ENCODE measurements around the gene REV3L.

The REV3L gene

DNA sequence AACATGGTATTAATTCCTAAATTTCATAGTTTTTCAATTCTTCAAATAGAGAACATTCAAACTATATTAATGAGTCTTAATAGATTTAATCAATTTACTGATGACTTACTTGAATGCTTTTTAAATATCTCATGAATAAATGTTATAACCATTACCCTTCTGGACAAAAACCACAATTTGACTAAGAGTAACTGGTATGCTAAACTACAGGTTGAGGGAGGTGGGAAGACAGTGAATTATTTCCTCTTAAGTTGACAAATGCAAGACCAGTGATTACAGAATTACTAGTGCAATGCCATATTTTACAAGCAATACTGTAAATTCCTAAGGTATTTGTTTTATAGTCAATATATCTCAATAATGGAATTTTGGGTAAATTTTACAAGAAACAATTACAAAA lies 65.1 kb downstream of the REV3L start:
- DNase-seq = no peak

DNA sequence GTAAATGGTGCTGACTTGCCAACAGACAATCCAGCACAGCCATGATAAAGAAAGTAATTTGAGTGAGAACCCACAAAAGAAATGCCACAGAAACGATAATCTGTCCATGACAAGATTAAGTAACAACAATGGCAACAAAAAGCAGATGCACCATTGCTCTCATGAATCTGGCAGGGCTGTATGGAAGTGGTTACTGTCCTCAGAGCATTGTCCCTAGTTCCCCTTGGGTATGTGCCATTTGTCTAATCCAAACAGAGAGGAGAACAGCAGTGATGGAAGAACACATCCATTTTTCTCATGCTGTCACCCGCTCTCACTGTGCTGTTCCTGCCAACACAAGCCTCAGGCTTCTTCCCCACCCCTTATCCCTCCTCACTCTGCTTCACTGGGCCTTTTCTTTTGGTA lies 65.8 kb downstream of the REV3L start:
- peak; percentile 75 for DNase-seq

DNA sequence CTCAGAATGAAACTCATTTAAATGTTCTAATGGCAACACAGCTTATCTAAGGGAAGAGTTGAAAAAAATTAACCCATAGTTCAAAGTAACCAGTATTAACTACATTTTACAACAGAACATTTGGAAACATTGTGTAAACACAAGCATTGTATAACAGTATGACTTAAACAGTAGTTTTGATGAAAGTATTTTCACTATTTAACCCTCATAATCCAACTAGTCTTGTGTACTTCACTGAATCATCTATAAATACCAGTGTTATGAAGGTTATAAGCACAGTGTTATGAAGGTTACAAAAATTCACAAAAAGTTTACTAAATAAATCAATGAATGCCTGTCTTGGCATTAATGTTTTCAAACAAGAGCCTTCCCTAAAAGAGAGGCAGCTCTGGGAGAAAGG lies 66.5 kb downstream of the REV3L start:
- DNase-seq = no peak

DNA sequence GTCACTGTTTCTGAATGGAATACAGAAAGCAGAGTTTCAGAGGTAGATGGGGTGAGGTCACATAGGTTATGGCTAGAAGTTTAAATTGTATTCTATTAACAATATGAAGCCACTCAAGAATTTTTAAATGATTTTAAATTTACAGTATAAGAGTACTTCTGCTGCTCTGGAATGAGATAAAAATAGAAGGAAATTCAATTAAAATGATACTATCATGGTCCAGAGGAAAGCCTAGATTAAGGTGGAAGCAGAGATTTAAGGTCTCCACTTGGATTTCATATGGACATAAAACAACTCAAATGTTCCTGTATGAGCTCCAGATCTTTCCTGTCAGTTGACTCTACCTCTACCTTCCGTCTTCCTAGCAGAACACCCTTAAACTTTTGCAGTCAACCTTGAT lies 68.6 kb downstream of the REV3L start:
- no peak for DNase-seq

DNA sequence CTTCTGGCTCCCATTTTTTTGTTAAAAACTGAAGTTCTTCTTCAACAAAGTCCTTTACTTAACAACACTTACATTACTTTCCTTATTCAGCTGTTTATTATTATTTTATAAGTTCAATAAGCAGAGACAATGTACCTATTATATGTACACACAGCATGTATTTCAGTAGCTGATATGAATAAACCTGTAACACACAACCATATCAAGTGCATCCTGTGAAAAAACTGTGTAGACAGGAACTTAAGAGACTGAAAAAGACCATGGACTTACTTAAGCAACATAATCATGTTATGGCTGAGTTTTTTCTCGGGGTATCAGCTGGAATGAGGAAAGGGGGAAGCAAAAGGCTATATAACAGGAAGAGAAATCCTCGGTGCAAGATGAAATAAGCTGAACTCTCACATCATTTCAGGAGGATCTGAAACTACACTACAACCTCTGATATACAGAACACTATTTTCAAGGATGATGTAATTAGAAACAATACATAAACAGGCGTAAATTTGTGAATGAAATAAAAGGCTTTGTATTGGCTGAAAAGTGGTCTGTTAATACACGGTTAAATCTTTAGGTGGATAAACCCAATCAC lies 70.9 kb downstream of the REV3L start:
- DNase-seq = no peak

DNA sequence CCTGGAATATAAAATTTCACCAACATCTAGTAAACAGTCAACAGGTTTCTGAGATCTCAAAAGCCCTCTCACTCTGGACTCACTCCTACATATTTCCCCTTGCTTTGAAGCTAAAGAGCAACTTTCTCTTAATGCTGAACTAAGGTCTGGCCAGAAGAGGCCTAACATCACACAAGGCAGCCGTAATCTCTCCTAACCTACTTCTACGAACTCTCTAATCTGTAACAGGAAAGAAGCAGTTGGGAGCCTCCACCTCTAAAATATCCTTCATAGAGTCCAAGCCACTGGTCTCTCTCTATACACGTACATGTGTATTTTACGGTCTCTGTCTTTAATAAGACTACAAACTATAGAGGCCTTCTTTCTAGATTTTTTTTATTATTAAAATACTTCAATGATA lies 72.0 kb downstream of the REV3L start:
- no peak for DNase-seq

DNA sequence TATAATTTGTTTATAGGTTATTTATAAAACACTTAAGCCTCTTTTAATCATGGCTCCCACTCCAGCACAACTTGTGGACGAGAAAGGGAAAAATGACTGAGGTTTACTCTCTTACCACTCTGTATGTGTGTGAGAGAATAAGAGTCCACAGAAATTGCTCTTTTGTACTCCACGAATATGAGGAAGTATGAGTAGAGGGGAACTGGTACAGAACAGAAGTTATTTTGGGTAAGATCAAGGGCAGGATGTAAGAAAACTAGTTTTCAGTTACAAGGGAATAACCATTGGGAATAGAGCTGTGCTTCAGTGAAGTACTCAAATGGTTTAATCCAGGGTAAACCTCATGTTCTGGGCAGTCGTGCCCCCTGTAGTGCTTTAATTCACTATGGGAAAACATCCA lies 72.6 kb downstream of the REV3L start:
- no peak for DNase-seq

DNA sequence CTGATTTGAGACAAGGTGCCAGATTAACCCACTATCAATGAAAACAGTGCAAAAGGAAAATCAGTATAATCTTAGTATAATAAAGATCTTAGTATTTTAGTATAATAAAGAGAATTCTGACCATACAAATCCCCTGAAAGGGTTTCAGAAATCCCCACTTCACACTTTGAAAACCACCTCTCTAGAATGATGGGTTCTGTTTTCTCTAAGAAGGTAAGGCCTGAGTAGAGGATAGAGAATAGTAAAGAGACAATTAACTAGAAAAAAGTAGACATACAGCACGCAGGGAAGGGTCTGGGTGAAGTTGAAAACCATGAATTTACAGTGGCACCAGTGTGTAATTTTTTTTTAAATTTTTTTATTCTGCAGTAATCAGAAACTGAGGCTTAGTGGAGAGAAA lies 73.6 kb downstream of the REV3L start:
- DNase-seq = no peak

DNA sequence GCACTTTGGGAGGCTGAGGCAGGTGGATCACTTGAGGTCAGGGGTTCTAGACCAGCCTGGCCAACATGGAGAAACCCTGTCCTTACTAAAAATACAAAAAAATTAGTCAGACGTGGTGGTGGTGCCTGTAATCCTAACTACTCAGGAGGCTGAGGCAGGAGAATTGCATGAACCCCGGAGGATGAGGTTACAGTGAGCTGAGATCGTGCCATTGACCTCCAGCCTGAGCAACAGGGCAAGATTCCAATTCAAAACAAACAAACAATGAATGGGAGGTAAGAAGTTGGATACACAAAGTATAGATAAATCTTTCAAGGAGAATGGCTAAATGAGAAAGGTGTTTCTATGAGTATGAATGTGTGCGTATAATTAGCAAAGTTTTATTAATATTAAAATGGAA lies 75.3 kb downstream of the REV3L start:
- DNase-seq = no peak

DNA sequence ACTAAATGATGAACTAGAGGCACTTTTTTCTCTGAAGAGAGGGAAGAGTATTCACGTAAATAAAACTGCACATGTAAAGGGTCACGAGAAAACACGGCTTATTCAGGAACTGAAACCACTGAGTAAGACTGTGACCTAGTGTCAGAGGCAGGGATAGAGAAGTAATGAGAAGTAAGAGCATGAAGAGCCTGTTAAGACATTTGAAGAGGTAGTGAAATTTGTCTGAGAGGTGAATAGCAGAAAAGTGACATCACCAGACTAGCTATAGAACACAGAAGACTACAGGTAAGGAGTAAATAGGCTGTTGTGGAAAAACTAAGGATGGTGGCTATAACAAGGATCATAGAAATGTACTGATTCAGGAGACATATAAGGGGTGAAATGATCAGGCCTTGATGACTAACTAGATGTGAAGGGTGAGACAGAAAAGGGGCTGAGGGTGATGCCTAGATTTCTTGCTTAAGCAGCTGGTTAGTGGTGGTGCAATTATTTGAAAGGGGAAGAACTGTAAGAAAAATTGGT lies 76.8 kb downstream of the REV3L start:
- no peak for DNase-seq

DNA sequence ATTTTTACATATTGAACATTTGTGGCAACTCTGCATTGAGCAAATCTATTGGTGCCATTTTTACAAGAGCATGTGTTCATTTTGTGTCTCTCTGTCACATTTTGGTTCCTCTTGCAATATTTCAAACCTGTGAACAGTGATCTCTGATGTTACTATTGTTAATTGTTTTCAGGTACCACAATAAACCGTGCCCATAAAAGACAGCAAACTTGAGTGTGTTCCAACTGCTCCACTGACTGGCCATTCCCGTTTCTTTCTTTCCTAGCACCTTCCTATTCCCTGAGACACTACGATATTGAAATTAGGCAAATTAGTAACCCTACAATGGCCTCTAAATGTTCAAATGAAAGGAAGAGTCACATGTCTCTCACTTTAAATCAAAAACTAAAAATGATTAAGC lies 79.6 kb downstream of the REV3L start:
- no peak for DNase-seq

DNA sequence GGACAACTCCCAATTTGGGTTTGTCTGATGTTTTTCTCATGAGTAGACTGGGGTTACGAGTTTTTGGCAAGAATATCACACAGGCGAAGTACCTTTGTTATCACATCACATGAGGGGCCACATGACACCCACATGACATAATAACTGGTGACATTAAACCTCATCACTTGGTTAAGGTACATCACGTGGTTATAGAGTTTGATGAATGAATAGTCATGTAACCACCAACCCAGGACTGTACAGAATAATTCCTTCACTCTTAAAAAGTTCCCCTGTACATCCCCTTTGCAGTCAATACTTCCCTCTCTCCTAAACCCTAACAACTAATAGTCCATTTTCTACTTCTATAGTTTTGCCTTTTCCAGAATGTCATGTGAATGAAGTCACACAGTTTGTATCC lies 83.4 kb downstream of the REV3L start:
- no peak for DNase-seq

DNA sequence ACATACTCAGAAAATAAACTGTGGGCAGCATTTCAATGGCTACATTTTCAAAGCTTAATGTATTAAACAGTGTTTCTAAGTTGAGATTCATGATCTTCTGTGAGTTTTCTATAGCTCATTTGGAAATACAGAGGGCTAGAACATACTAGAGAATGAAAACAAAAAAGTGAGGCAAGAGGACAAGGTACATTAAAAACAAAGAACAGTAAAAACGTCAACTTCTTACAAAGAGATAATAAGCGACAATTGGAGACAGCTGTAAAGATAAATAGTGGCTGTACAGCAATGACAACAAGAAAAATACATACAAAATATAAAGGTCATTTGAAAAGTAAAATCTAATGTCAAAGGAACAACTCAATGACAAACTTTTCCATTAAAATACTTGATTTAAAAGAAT lies 94.3 kb downstream of the REV3L start:
- DNase-seq = no peak

DNA sequence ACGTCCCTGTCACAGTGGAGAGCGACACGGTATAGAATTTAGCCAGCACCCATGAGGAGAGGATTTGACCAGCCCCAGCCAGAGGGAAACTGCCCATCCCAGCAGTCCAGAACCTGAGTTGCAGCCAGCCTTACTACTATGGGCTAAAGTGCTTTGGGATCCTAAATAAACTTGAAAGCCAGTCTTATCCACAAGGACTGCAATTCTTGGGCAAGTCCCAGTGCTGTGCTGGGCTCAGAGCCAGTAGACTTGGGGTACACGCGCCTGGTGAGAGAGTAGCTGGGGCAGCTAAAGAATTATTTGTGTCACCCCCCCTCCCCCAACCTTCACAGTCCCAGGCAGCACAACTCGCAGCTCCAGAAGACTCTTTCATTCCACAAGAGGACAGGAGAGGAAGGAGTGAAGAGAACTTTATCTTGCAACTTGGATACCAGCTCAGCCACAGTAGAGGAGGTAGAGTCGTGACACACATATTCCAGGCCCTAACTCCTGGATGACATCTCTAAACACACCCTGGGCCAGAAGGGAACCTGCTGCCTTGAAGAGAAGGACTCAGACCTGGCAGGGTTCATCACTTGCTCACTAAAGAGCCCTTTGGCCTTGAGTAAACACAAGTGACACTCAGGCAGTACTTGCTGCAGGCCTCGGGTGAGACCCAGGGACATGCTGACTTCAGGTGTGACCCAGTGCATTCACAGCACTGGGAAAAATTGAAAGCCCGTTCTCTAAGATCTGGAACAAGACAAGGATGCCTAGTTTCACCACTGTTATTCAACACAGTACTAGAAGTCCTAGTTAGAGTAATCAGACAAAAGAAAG lies 100.3 kb downstream of the REV3L start:
- DNase-seq = no peak

DNA sequence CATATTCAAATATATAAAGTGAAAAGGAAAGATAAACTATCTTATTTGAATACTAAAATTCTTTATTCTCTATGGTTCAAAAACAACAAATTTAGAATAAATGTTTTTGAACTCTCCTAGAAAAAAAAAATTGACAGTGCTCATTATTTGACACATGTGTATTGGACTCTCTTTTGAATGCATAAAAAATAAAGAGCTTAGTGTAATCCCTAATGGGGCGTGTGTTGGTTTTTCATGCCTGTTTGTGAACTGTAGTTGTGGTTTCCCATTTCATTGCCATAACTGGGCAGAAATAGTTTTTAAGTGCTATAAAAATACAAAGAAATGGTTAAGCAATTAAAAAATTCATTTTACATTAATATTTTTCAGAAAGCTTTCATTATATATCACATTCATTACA lies 101.3 kb downstream of the REV3L start:
- no peak for DNase-seq

DNA sequence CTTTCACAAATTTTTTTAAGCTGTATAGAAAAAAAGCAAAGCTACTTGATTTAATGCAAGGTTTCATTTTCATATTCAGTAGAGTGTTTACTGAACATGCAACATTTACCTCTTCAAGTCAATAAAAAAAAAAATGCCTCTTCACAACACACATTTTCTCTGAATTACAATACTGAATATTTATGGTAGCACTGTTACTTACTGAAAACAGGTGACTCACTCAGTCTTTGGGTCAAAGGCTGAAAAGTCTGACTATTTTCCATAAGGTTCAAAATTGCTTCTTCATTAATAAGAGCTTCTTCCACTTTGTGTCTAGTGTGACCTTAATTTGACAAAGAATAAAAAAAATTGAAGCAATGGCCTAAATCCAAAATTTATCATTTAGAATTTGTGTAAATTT lies 101.9 kb downstream of the REV3L start:
- DNase-seq = no peak

DNA sequence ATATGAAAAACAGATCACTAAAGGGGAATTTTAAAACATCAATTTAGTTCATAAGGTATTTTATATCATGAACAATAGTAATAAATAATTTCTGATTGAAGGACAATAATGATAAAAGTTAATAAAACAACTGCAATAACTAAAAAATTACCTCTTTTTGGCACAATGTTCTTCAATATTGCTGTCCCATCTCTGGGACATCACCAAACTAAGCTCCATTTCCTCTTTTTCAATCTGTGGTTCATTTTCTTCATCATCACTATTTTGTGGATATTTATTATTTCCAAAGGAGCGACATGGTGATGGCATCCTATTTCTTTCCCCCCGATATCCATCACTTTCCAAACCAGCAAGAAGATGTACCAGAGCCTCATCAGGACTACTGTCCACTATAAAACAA lies 103.2 kb downstream of the REV3L start:
- no peak for DNase-seq

DNA sequence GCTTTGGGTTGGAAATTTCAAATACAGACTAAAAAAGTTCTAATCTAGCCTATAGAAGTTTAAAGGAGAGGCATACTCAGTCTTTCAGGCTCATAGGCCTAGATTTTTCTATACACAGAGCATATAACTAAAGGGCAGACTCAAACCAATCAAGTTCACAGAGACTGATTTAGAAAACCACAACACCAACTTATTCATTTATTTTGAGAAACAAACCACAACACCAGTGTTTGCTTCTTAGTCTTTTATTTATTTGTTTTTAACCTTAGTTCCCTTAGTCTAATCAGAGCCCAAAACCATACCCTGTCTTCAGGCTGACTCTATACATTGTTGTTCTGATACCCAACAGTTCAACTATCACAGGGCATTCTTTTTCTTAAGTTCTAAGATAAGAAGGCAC lies 103.7 kb downstream of the REV3L start:
- no peak for DNase-seq

DNA sequence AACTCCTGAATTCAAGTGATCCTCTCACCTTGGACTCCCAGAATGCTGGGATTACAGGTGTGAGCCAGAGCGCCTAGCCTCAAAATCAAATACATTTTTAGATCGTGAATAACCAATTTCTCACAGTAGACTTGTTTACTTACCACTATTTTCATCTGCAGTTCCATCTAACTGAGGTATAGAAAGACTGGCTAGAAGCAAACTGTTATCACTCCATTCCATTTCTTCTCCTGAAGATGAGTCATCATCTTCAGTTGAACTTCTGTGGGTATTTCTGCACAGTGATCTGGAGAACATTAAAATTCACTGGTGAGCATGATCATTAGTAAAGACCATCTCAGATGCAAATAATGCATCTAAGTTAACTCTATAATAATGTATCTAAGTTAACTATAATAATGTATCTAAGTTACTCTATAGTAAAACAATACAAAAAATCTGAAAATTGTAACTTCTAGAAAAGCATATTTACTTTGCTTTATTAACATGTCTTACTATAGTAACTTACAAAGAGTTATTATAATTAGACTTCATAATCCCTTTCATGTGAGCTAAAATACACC lies 105.4 kb downstream of the REV3L start:
- DNase-seq = no peak

DNA sequence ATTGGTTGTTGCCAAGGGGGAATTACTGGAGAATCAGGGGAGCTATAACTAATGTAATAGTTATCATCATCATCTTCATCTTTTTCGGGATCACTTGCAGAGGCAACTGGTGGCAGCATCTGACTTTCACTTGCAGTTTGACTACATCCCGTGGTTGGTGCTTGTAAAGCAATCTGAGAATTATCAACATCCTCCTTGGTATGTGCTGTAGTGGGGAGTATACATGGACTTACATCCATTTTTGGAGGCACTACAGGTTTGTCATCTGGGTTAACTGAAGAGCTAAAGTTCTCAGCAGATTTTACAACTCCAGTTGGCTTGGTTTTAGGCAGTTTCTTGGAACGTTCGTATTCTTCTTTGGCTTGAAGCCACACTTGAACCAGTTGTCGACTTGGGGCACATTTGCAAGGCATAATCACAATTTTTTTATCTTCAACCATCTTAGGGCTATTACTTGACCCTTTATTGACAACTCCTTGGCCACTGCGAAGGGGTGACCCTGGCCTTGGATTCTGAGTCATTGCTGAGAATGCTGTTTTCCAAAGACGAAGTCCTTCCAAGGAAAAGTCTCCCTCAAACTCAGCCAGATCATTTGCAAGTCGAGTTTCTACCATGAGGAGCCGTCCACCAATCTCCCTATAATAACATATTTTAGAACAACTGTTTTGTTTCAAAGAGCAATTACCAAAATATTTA lies 115.5 kb downstream of the REV3L start:
- DNase-seq = no peak

DNA sequence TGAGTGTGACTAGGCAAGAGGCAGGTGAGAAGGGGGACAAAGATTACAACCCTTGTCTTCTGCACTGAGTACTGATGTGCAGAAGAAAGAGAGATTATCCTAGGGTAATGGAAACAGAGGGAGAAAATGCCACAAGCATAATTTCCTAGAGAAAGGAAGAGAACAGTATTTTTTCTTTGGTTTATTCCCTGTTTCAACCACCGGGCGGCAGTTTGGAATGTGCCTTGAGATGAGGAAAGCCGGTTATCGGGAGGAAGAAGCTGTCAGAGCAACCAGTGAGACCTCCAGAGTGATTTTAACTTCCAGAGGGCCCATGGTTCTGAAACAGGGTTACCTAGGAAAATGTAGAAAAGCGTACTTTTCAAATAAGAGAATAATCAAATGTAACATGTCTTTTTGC lies 121.4 kb downstream of the REV3L start:
- peak; percentile 21 for DNase-seq

DNA sequence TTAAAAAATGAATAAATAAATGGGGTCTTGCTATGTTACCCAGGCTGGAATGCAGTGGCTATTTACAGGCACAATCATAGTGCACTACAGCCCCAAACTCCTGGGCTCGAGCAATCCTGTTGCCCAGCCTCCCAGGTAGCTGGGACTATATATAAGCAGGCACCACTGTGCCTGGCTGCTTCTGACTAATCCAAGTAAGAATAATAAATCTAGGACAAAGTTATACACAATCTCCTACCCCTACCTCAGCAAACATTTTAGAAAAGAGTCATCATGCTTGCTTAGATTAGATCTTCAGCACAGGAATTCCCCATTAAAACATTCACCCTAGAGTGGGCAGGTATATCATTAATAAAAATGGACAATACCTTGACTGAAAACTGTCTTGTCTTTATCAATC lies 124.6 kb downstream of the REV3L start:
- DNase-seq = no peak

DNA sequence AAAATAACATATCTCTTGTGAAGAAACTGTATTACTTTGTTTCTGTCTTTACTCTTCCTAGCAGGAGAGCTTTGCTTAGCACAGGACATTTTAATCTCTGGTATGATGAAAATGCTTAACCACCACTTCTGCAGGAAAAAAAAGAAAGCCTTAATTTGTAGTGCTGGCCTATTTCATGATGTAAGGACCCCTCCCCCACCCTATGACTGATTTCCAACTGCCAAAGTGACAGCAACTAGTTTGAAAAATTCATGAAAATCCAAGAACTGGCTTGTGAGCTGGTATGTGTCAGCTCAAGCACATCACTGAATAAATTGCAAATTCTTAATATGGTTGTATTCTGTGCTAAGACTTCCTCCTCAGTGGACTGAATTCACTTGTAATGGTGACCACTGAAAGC lies 125.3 kb downstream of the REV3L start:
- no peak for DNase-seq

DNA sequence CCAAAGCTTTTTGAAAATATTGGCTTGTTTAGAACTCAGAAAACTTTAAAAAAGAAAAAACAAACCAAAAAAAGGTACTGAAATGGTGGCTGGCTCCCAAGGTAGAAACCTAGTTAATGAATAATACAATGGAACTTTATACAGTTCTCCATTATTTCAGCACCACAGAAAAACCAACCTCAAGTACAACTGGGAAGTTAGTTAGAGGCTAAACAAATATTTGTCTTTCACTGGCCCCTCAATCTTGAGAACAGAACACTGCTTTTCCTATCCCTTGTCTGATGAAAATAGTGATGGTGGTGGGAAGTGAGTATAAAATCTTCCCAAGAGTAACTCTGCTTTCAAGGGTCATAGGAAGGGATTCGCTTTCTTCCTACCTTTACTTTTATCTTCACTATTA lies 126.5 kb downstream of the REV3L start:
- no peak for DNase-seq
